22Rv1 (cell line): ENCODE results near the gene SHMT2.

ENCODE experiments used
- H3K27ac ChIP-seq: fragments of 450-650 bp; 2 replicates; pipeline ENCODE4 v1.5.1; 2017
- CTCF ChIP-seq: fragments of 450-650 bp; IDR thresholded peaks from 2 replicates; pipeline ENCODE4 v1.5.1; 2017; ENCODE audit warnings: mild to moderate bottlenecking
- ZFX ChIP-seq: fragments of 450-650 bp; IDR thresholded peaks from 2 replicates; pipeline ENCODE4 v1.6.1; 2017; ENCODE audit warnings: antibody characterized with exemption, borderline replicate concordance

SHMT2 gene

GRCh38 chr12:57185403-57185802 lies 44.1 kb upstream of the SHMT2 start:
- TF ChIP-seq ZFX (no peak), CTCF (no peak)
- no peak overlapping the region for H3K27ac ChIP-seq

GRCh38 chr12:57185906-57186508 lies 43.5 kb upstream of the SHMT2 start:
- no peak for TF ChIP-seq ZFX
- TF ChIP-seq CTCF, result no peak
- no peak overlapping the region for H3K27ac ChIP-seq

- H3K27ac ChIP-seq, result no peak overlapping the region
- TF ChIP-seq CTCF (no peak), ZFX (no peak)
Measured at GRCh38 chr12:57187222-57188089, 42.1 kb upstream of the SHMT2 start.

- no peak overlapping the region for H3K27ac ChIP-seq
- no peak for TF ChIP-seq ZFX
- TF ChIP-seq CTCF, result no peak
Measured at GRCh38 chr12:57188090-57188425, 41.5 kb upstream of the SHMT2 start.

GRCh38 chr12:57190037-57190436 lies 39.5 kb upstream of the SHMT2 start:
- H3K27ac ChIP-seq, result no peak overlapping the region
- TF ChIP-seq CTCF, result no peak
- no peak for TF ChIP-seq ZFX

- H3K27ac ChIP-seq, result no peak overlapping the region
- TF ChIP-seq ZFX, result no peak
- TF ChIP-seq CTCF, result no peak
Measured at GRCh38 chr12:57190821-57191220, 38.7 kb upstream of the SHMT2 start.

- no peak overlapping the region for H3K27ac ChIP-seq
- TF ChIP-seq ZFX, result no peak
- TF ChIP-seq CTCF, result no peak
Measured at GRCh38 chr12:57191410-57191809, 38.1 kb upstream of the SHMT2 start.
